ENCODE results near the gene DAGLB.
"Not testable (repeated sequence)": the region's sequence is repeated elsewhere in the genome, so short reads cannot be mapped to it uniquely, and the experiment has no call there.

DAGLB gene

DNA sequence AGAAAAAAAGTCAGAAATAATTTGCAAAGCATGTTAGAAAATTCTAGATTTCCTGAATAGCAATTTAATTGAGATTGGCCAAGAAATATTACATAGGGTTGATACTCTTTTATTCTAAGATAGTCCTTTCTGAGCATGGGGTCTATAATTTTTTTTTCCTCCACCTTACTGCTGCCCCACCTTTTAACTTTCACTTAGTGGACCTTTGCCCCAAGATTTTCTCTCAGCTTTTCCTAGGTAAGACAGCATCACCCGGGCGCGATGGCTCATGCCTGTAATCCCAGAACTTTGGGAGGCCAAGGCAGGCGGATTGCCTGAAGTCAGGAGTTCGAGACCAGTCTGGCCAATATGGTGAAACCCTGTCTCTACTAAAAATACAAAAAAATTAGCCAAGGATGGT lies 69.2 kb downstream of the DAGLB start:
- H3K4me3 ChIP-seq (ENCODE audit: low read length); H3K27ac ChIP-seq (ENCODE audit: low read length); H3K27me3 ChIP-seq (ENCODE audit: control insufficient read depth, insufficient read depth, low read length); H3K9ac ChIP-seq (ENCODE audit: low read length); H3K36me3 ChIP-seq (ENCODE audit: control insufficient read depth, low read depth, low read length); H3K9me3 ChIP-seq (ENCODE audit: control insufficient read depth, low read depth, low read length): not testable (repeated sequence)
- peaks cover 11% of the 10 kb centered on the region for H3K4me1 ChIP-seq (ENCODE audit: control insufficient read depth, low read depth, low read length)

DNA sequence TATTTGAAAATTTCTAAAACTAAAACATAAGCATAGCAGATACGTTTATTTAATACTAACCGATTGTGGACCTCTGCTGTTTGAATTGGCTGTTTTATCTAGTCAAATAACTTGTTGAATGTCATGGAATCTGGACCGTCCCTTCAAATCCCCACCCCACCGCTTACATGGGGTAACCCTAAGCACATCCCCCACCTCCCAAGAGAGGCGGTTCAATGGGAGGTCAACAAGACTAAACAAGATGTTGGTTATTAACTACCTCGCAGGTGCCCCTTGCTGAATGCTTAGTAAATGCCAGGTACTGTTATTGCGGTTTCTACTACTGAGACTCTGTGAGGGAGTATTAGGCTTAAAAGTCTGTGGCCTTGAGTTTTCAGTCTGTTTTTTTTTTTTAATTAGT lies 70.9 kb downstream of the DAGLB start:
- H3K36me3 ChIP-seq (ENCODE audit: control insufficient read depth, low read depth, low read length): peaks cover 2% of the 10 kb centered on the region

DNA sequence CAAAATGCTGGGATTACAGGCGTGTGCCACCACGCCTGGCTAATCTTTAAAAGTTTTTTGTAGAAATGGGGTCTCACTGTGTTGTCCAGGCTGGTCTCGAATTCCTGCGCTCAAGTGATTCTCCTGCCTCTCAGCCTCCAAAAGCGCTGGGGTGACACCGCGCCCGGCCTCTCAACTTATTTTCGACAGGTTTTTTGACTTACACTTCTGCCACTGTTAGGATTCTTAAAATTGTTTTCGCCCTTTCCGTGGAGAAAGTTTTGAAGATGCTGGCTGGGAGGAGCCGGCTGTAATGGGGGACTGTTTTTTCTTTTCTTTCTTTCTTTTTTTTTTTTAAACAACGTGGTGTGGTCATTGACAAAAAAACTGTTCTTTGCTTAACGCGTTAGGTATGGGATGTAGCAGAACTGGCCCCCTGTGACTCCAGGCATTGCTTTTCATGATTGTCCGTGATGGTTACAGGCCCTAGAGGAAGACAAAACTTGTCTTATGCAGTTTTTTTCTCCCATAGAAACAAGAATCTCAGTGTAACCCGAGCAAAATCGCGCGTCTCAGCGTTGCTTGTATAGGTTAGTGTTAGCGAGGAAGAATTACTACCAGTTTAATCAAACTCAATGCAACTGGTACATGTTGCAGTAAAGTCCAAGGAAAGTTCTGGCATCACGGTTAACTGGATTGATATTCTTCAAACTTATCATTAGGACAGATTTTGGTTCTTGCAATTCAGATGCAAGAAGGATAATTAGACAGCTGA lies 72.2 kb downstream of the DAGLB start:
- Histone ChIP-seq H3K27me3 (ENCODE audit: control insufficient read depth, insufficient read depth, low read length) (no peaks in the 10 kb centered on the region), H3K4me3 (ENCODE audit: low read length) (peak overlapping the region; percentile 88), H3K27ac (ENCODE audit: low read length) (no peak overlapping the region), H3K9ac (ENCODE audit: low read length) (peak overlapping the region; percentile 89), H3K9me3 (ENCODE audit: control insufficient read depth, low read depth, low read length) (no peaks in the 10 kb centered on the region), H3K36me3 (ENCODE audit: control insufficient read depth, low read depth, low read length) (peaks cover 2% of the 10 kb centered on the region), H3K4me1 (ENCODE audit: control insufficient read depth, low read depth, low read length) (peaks cover 3% of the 10 kb centered on the region)

More for the DNA sequence above, 70.9 kb downstream of the DAGLB start:
- no peak overlapping the region for H3K4me3 ChIP-seq (ENCODE audit: low read length)
- no peaks in the 10 kb centered on the region for H3K9me3 ChIP-seq (ENCODE audit: control insufficient read depth, low read depth, low read length)
- H3K27me3 ChIP-seq (ENCODE audit: control insufficient read depth, insufficient read depth, low read length): no peaks in the 10 kb centered on the region
- no peak overlapping the region for H3K27ac ChIP-seq (ENCODE audit: low read length)
- H3K9ac ChIP-seq (ENCODE audit: low read length): no peak overlapping the region
- H3K4me1 ChIP-seq (ENCODE audit: control insufficient read depth, low read depth, low read length): peaks cover 3% of the 10 kb centered on the region

DNA sequence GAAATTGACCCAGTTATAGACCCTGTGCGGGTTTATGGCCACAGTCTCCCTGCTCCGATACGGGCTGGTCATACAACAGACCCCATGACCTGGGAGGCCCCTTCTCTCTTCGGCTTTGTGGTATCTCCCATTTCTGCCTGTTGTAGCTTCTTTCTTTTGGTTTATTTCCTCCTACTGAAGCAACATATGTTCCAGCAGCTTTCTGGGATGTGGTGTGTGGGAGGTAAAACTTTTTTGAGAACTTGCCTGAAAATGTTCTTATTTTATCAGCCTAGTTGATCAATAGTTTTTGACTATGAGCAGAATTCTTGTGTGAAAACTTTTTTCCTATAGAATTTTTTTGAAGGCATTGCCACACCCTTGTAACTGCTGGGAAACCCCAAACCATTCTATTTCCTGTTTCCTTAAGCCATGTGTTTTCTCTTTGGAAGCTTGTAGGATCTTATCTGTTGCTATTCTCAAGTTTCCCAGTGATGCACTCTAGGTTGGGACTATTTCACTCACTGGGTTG lies 80.0 kb downstream of the DAGLB start:
- Histone ChIP-seq H3K4me1 (ENCODE audit: control insufficient read depth, low read depth, low read length) (no peaks in the 10 kb centered on the region), H3K27me3 (ENCODE audit: control insufficient read depth, insufficient read depth, low read length) (no peaks in the 10 kb centered on the region), H3K4me3 (ENCODE audit: low read length) (no peak overlapping the region), H3K9ac (ENCODE audit: low read length) (no peak overlapping the region), H3K9me3 (ENCODE audit: control insufficient read depth, low read depth, low read length) (no peaks in the 10 kb centered on the region), H3K27ac (ENCODE audit: low read length) (no peak overlapping the region), H3K36me3 (ENCODE audit: control insufficient read depth, low read depth, low read length) (no peaks in the 10 kb centered on the region)

DNA sequence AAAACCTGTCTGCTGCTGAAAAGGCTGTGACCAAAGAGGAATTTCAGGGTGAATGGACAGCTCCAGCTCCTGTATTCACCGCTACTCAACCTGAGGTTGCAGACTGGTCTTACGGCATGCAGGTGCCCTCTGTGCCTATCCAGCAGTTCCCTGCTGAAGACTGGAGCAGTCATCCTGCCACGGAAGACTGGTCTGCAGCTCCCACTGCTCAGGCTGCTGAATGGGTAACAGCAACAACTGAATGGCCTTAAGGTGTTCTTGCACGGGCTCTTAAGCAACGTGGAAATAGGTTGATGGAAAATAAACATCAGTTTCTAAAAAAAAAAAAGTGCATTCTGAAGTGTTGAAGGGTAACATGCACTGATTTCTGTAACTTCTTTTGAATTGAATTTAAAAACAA lies 82.3 kb downstream of the DAGLB start:
- Histone ChIP-seq H3K27me3 (ENCODE audit: control insufficient read depth, insufficient read depth, low read length) (no peaks in the 10 kb centered on the region), H3K9me3 (ENCODE audit: control insufficient read depth, low read depth, low read length) (no peaks in the 10 kb centered on the region), H3K4me1 (ENCODE audit: control insufficient read depth, low read depth, low read length) (no peaks in the 10 kb centered on the region), H3K9ac (ENCODE audit: low read length) (no peak overlapping the region), H3K36me3 (ENCODE audit: control insufficient read depth, low read depth, low read length) (no peaks in the 10 kb centered on the region), H3K27ac (ENCODE audit: low read length) (no peak overlapping the region), H3K4me3 (ENCODE audit: low read length) (no peak overlapping the region)

DNA sequence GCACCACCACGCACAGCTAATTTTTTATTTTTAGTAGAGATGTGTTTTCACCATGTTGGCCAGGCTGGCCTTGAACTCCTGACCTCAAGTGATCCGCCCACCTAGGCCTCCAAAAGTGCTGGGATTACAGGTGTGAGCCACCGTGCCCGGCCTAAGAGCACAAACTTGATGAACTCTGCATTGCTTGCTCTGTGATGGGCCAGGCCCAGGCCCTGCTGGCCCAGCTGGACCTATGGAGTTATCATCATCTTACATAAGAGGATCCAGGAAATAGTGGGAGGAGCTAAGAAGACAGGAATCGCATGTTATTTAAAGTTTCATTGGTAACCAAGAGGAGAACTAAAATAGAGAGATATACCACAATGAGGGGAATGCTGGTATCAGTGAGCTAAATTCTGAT lies 86.9 kb downstream of the DAGLB start:
- Histone ChIP-seq H3K9ac (ENCODE audit: low read length) (no peak overlapping the region), H3K4me3 (ENCODE audit: low read length) (no peak overlapping the region), H3K36me3 (ENCODE audit: control insufficient read depth, low read depth, low read length) (no peaks in the 10 kb centered on the region)

DNA sequence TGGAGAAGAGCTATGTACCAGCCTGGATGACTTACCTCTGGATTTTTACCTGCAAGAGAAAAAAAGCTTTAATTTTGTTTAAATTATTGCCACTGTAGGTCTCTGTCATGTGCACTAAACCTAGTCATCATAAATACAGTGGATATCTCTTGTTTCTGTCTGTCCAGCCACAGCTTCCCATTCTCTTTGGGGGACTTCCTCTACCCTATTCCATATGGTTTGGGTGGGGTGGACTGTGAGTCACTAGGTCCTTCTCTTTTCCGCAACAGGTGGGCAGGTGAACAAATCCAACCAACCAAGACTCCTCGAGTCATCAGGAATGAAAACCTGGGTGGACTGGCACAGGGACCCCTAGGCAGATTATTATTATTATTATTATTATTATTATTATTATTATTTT lies 88.0 kb downstream of the DAGLB start:
- Histone ChIP-seq H3K4me3 (ENCODE audit: low read length) (no peak overlapping the region), H3K36me3 (ENCODE audit: control insufficient read depth, low read depth, low read length) (no peaks in the 10 kb centered on the region), H3K27ac (ENCODE audit: low read length) (no peak overlapping the region), H3K9ac (ENCODE audit: low read length) (no peak overlapping the region), H3K27me3 (ENCODE audit: control insufficient read depth, insufficient read depth, low read length) (no peaks in the 10 kb centered on the region), H3K9me3 (ENCODE audit: control insufficient read depth, low read depth, low read length) (no peaks in the 10 kb centered on the region), H3K4me1 (ENCODE audit: control insufficient read depth, low read depth, low read length) (no peaks in the 10 kb centered on the region)

More for the DNA sequence above, 86.9 kb downstream of the DAGLB start:
- Histone ChIP-seq H3K27me3 (ENCODE audit: control insufficient read depth, insufficient read depth, low read length) (no peaks in the 10 kb centered on the region), H3K27ac (ENCODE audit: low read length) (no peak overlapping the region), H3K9me3 (ENCODE audit: control insufficient read depth, low read depth, low read length) (no peaks in the 10 kb centered on the region), H3K4me1 (ENCODE audit: control insufficient read depth, low read depth, low read length) (no peaks in the 10 kb centered on the region)
